Measurements from ENCODE around the gene ATG16L1. TPM values are rescaled to one million over a fixed set of nuclear protein-coding genes. Genes with fewer than 3 reads are reported as not detected.

The ATG16L1 gene
- polyA plus RNA-seq, 1 donor (not counting 4 experiments of a cell fraction or from before 2014, with no cell fraction given): 38.5 TPM

GRCh38 chr2:233338046-233338445 is 86.6 kb downstream of the ATG16L1 start:
- Histone ChIP-seq H3K27ac (ENCODE audit: control insufficient read depth, insufficient read depth, low read length) (no peak overlapping the region), H3K4me1 (ENCODE audit: control insufficient read depth, extremely low read depth, insufficient read depth, low read length) (no peaks in the 10 kb centered on the region), H3K9me1 (ENCODE audit: control insufficient read depth, extremely low read depth, insufficient read depth, low read length) (no peaks in the 10 kb centered on the region), H3K9me3 (ENCODE audit: control insufficient read depth, low read depth, low read length) (no peaks in the 10 kb centered on the region), H3K9ac (ENCODE audit: control insufficient read depth, extremely low read depth, insufficient read depth, low read length) (no peak overlapping the region), H3K4me2 (ENCODE audit: control insufficient read depth, extremely low read depth, insufficient read depth, low read depth, low read length) (no peak overlapping the region), H3K4me3 (ENCODE audit: control insufficient read depth in 2 of 3, extremely low read depth in 1 of 3, insufficient read depth in 2 of 3, low read depth in 1 of 3, low read length in 3 of 3) (no peak overlapping the region), H4K20me1 (ENCODE audit: control insufficient read depth, extremely low read depth, insufficient read depth, low read length) (no peaks in the 10 kb centered on the region), H3K27me3 (ENCODE audit: control insufficient read depth, extremely low read depth, insufficient read depth, low read length) (peaks cover 20% of the 10 kb centered on the region), H3K79me2 (ENCODE audit: control insufficient read depth, insufficient read depth, low read length) (no peaks in the 10 kb centered on the region), H2AFZ (ENCODE audit: control insufficient read depth, low read length) (no peak overlapping the region), H3K36me3 (ENCODE audit: control insufficient read depth in 2 of 2, extremely low read depth in 1 of 2, insufficient read depth in 2 of 2, low read length in 2 of 2) (no peaks in the 10 kb centered on the region)
- FAIRE-seq (no peak), DNase-seq (ENCODE audit: low read depth, low spot score) (no peak)
- no peak for TF ChIP-seq CTCF (optimal IDR thresholded peaks at IDR 0.05 in 1 of 3, IDR thresholded peaks at IDR 0.05 in 1 of 3, conservative IDR thresholded peaks at IDR 0.05 in 1 of 3; ENCODE audit: extremely low read depth in 1 of 3, insufficient read depth in 2 of 3, low read length in 3 of 3)
- TF ChIP-seq EZH2 (IDR thresholded peaks at IDR 0.05; ENCODE audit: low read length): no peak
- dilution Hi-C loops (cut with MboI; ENCODE audit: extremely low pct_ligation_motif_present, low sequenced_read_pairs): no loop called here

GRCh38 chr2:233338812-233339368 is 87.4 kb downstream of the ATG16L1 start:
- H3K4me2 ChIP-seq (ENCODE audit: control insufficient read depth, extremely low read depth, insufficient read depth, low read depth, low read length): no peak overlapping the region
- H3K27ac ChIP-seq (ENCODE audit: control insufficient read depth, insufficient read depth, low read length): no peak overlapping the region
- FAIRE-seq (no peak), DNase-seq (ENCODE audit: low read depth, low spot score) (no peak)
- H3K4me3 ChIP-seq (ENCODE audit: control insufficient read depth in 2 of 3, extremely low read depth in 1 of 3, insufficient read depth in 2 of 3, low read depth in 1 of 3, low read length in 3 of 3): no peak overlapping the region
- no peaks in the 10 kb centered on the region for H3K9me3 ChIP-seq (ENCODE audit: control insufficient read depth, low read depth, low read length)
- no peaks in the 10 kb centered on the region for H3K4me1 ChIP-seq (ENCODE audit: control insufficient read depth, extremely low read depth, insufficient read depth, low read length)
- no peak overlapping the region for H2AFZ ChIP-seq (ENCODE audit: control insufficient read depth, low read length)
- H3K9me1 ChIP-seq (ENCODE audit: control insufficient read depth, extremely low read depth, insufficient read depth, low read length): no peaks in the 10 kb centered on the region
- no peak for TF ChIP-seq CTCF (optimal IDR thresholded peaks at IDR 0.05 in 1 of 3, IDR thresholded peaks at IDR 0.05 in 1 of 3, conservative IDR thresholded peaks at IDR 0.05 in 1 of 3; ENCODE audit: extremely low read depth in 1 of 3, insufficient read depth in 2 of 3, low read length in 3 of 3)
- no peak for TF ChIP-seq EZH2 (IDR thresholded peaks at IDR 0.05; ENCODE audit: low read length)
- dilution Hi-C loops (cut with MboI; ENCODE audit: extremely low pct_ligation_motif_present, low sequenced_read_pairs): no loop called here
- no peak overlapping the region for H3K9ac ChIP-seq (ENCODE audit: control insufficient read depth, extremely low read depth, insufficient read depth, low read length)
- no peaks in the 10 kb centered on the region for H3K36me3 ChIP-seq (ENCODE audit: control insufficient read depth in 2 of 2, extremely low read depth in 1 of 2, insufficient read depth in 2 of 2, low read length in 2 of 2)
- H4K20me1 ChIP-seq (ENCODE audit: control insufficient read depth, extremely low read depth, insufficient read depth, low read length): no peaks in the 10 kb centered on the region
- no peaks in the 10 kb centered on the region for H3K79me2 ChIP-seq (ENCODE audit: control insufficient read depth, insufficient read depth, low read length)
- peaks cover 18% of the 10 kb centered on the region for H3K27me3 ChIP-seq (ENCODE audit: control insufficient read depth, extremely low read depth, insufficient read depth, low read length)

Data from keratinocyte (primary cell).